H1 (cell line): Measurements from ENCODE around the gene TSC22D1. TPM values are rescaled to one million over a fixed set of nuclear protein-coding genes. Genes with fewer than 3 reads are reported as not detected.

ENCODE experiments used
- CTCF ChIA-PET: fragments of 300-600 bp; sonication (Branson Sonifier 250); formaldehyde crosslinking; loops from one replicate; lab custom pipeline; 2021; ENCODE audit not compliant: partially characterized antibody; lab: Charles Lee
- POLR2A ChIA-PET: fragments of 300-600 bp; sonication (Branson Sonifier 250); formaldehyde crosslinking; loops from one replicate; lab custom pipeline; 2021; ENCODE audit warnings: inconsistent platforms; ENCODE audit not compliant: partially characterized antibody; lab: Charles Lee
- DNase-seq, 2 experiments: peaks; one replicate each; pipeline versions ENCODE4 v3.0.0 to v3.0.0-alpha.2; 2010 to 2022; ENCODE audit warnings: low spot score in 2 of 2, low read depth in 1 of 2, mixed read lengths in 1 of 2
- FAIRE-seq: peaks from 2 replicates; lab custom pipeline; 2011; peaks lifted over from hg19 to GRCh38; lab: Jason Lieb, UNC
- H2AFZ ChIP-seq: 2 replicates; pipeline ENCODE4 v1.8.1; 2012; ENCODE audit warnings: low read length, inconsistent platforms
- H2AK5ac ChIP-seq: 2 replicates; pipeline ENCODE4 v1.6.1; 2013; ENCODE audit warnings: low read depth, low read length
- H2BK120ac ChIP-seq: replicated peaks from 2 replicates; pipeline ENCODE3; 2013; ENCODE audit warnings: low read depth, low read length, inconsistent platforms
- H2BK12ac ChIP-seq: 2 replicates; pipeline ENCODE4 v1.6.1; 2013; ENCODE audit warnings: low read depth, low read length
- H2BK15ac ChIP-seq: 2 replicates; pipeline ENCODE4 v1.6.1; 2013; ENCODE audit warnings: low read length
- H2BK20ac ChIP-seq: 2 replicates; pipeline ENCODE4 v1.6.1; 2013; ENCODE audit warnings: low read length
- H2BK5ac ChIP-seq: 2 replicates; pipeline ENCODE4 v1.6.1; 2013; ENCODE audit warnings: low read depth, low read length
- H3K14ac ChIP-seq: 2 replicates; pipeline ENCODE4 v1.6.1; 2013; ENCODE audit warnings: inconsistent platforms; ENCODE audit not compliant: insufficient read length
- H3K18ac ChIP-seq: 2 replicates; pipeline ENCODE4 v1.6.1; 2013; ENCODE audit warnings: low read length; ENCODE audit errors: extremely low read depth
- H3K23ac ChIP-seq: 2 replicates; pipeline ENCODE4 v1.6.1; 2013; ENCODE audit warnings: inconsistent platforms; ENCODE audit not compliant: insufficient read length
- H3K23me2 ChIP-seq: 2 replicates; pipeline ENCODE4 v1.6.1; 2013; ENCODE audit warnings: low read depth, low read length
- H3K27ac ChIP-seq: 2 replicates; pipeline ENCODE4 v1.6.1; 2011; ENCODE audit warnings: low read depth, low read length, inconsistent platforms
- H3K27me3 ChIP-seq, 4 experiments: replicated peaks in 1 of 4; 1 replicate in 1 of 4; 2 replicates in 3 of 4; pipeline versions ENCODE4 v1.6.1 to v1.8.1; 2011 to 2013; ENCODE audit warnings: low read length in 3 of 4, mild to moderate bottlenecking in 3 of 4, inconsistent platforms in 2 of 4, mixed read lengths in 2 of 4, moderate library complexity in 1 of 4; ENCODE audit not compliant: control insufficient read depth in 3 of 4, insufficient read depth in 3 of 4; ENCODE audit errors: extremely low read depth in 1 of 4
- H3K36me3 ChIP-seq, 4 experiments: 2 replicates each; pipeline versions ENCODE4 v1.6.1 to v1.8.1; 2011 to 2013; ENCODE audit warnings: mild to moderate bottlenecking in 4 of 4, low read length in 3 of 4, moderate library complexity in 2 of 4, control low read depth in 1 of 4, inconsistent platforms in 1 of 4; ENCODE audit not compliant: insufficient read depth in 4 of 4, control insufficient read depth in 2 of 4
- H3K4ac ChIP-seq: replicated peaks from 2 replicates; pipeline ENCODE3; 2013; ENCODE audit warnings: low read length, low read depth, mixed read lengths, inconsistent platforms; ENCODE audit not compliant: insufficient read length
- H3K4me1 ChIP-seq, 4 experiments: replicated peaks in 1 of 4; 1 replicate in 1 of 4; 2 replicates in 3 of 4; pipeline versions ENCODE4 v1.6.1 to v1.8.1; 2011 to 2013; ENCODE audit warnings: low read length in 3 of 4, inconsistent platforms in 2 of 4, mixed read lengths in 1 of 4; ENCODE audit not compliant: insufficient read depth in 4 of 4, control insufficient read depth in 3 of 4
- H3K4me2 ChIP-seq, 2 experiments: 2 replicates each; pipeline versions ENCODE4 v1.6.1 to v1.8.1; 2011 to 2013; ENCODE audit warnings: low read depth in 2 of 2, low read length in 2 of 2, control low read depth in 1 of 2, inconsistent platforms in 1 of 2, mild to moderate bottlenecking in 1 of 2; ENCODE audit not compliant: insufficient read depth in 1 of 2
- H3K4me3 ChIP-seq, 4 experiments: fragments of 200-600, 300-600 bp in 1 of 4; sonication (generic), shearing (Covaris generic), sonication (Bioruptor Twin) in 1 of 4; 2 replicates each; pipeline versions ENCODE4 v1.5.1 to v1.8.1; 2011 to 2016; ENCODE audit warnings: low read length in 4 of 4, low read depth in 3 of 4, control low read depth in 2 of 4, inconsistent platforms in 2 of 4, mild to moderate bottlenecking in 2 of 4, mixed read lengths in 1 of 4, moderate library complexity in 1 of 4; ENCODE audit not compliant: insufficient read depth in 2 of 4; ENCODE audit errors: extremely low read depth in 1 of 4
- H3K56ac ChIP-seq: replicated peaks from 2 replicates; pipeline ENCODE3; 2013; ENCODE audit warnings: low read depth, mild to moderate bottlenecking, mixed read lengths, low read length, inconsistent platforms; ENCODE audit not compliant: insufficient read length
- H3K79me1 ChIP-seq: 2 replicates; pipeline ENCODE4 v1.6.1; 2013; ENCODE audit warnings: low read depth, low read length, control low read depth
- H3K79me2 ChIP-seq, 2 experiments: 2 replicates each; pipeline versions ENCODE4 v1.6.1 to v1.8.1; 2012 to 2013; ENCODE audit warnings: low read length in 2 of 2, mild to moderate bottlenecking in 2 of 2, inconsistent platforms in 1 of 2; ENCODE audit not compliant: insufficient read depth in 2 of 2, control insufficient read depth in 1 of 2
- H3K9ac ChIP-seq, 4 experiments: replicated peaks in 1 of 4; 1 replicate in 1 of 4; 2 replicates in 3 of 4; pipeline versions ENCODE4 v1.6.1 to v1.8.1; 2011 to 2013; ENCODE audit warnings: low read depth in 3 of 4, low read length in 3 of 4, control low read depth in 2 of 4, mild to moderate bottlenecking in 2 of 4, moderate library complexity in 2 of 4, inconsistent platforms in 1 of 4; ENCODE audit errors: extremely low read depth in 1 of 4
- H3K9me3 ChIP-seq, 2 experiments: 2 replicates each; pipeline versions ENCODE4 v1.6.1 to v1.8.1; 2012 to 2013; ENCODE audit warnings: mild to moderate bottlenecking in 2 of 2, moderate library complexity in 2 of 2, control low read depth in 1 of 2, inconsistent platforms in 1 of 2, low read depth in 1 of 2, low read length in 1 of 2, mixed read lengths in 1 of 2; ENCODE audit not compliant: insufficient read depth in 2 of 2
- H4K20me1 ChIP-seq, 2 experiments: replicated peaks in 1 of 2; 2 replicates each; pipeline versions ENCODE3 to v1.8.1; 2011 to 2013; ENCODE audit warnings: inconsistent platforms in 2 of 2, low read length in 2 of 2, mild to moderate bottlenecking in 1 of 2; ENCODE audit not compliant: insufficient read depth in 2 of 2, control insufficient read depth in 1 of 2
- H4K5ac ChIP-seq: 2 replicates; pipeline ENCODE4 v1.6.1; 2013; ENCODE audit warnings: low read length, low read depth, mixed read lengths, inconsistent platforms; ENCODE audit not compliant: insufficient read length
- H4K8ac ChIP-seq: 2 replicates; pipeline ENCODE4 v1.8.0; 2013; ENCODE audit warnings: mild to moderate bottlenecking, moderate library complexity, low read length, inconsistent platforms; ENCODE audit not compliant: insufficient read depth; ENCODE audit errors: extremely low read depth
- H4K91ac ChIP-seq: replicated peaks from 2 replicates; pipeline ENCODE3; 2013; ENCODE audit warnings: low read length, mixed read lengths, inconsistent platforms; ENCODE audit not compliant: insufficient read length
- BACH1 ChIP-seq: IDR thresholded peaks from 2 replicates; pipeline ENCODE4 v1.6.1; 2012; ENCODE audit warnings: low read length, improper control_type of control experiment
- EZH2 ChIP-seq: fragments of 200-600 bp; sonication (generic); IDR thresholded peaks from 2 replicates; pipeline ENCODE4 v1.7.1; 2012; ENCODE audit warnings: low read depth, mild to moderate bottlenecking, moderate library complexity, low read length, inconsistent platforms; ENCODE audit not compliant: severe bottlenecking
- WGBS, 2 experiments: shearing (Covaris generic) in 1 of 2; methylation state at CpG; one replicate each; pipeline versions ENCODE4 v1.1.6 to v1.1.7; 2013 to 2015; ENCODE audit warnings: low lambda C conversion rate in 2 of 2, mixed read lengths in 2 of 2, inconsistent platforms in 1 of 2, low coverage in 1 of 2, missing lambda C conversion rate in 1 of 2; ENCODE audit not compliant: insufficient replicate concordance in 2 of 2, insufficient coverage in 1 of 2, insufficient read length in 1 of 2; ENCODE audit errors: extremely low coverage in 1 of 2, missing lambda C conversion rate in 1 of 2; 5-methylcytosine and 5-hydroxymethylcytosine counted together
- polyA plus RNA-seq, 7 experiments: library from polyadenylated mRNA; depleted of rRNA in 3 of 7; stranded (reverse) in 5 of 7; unstranded in 2 of 7; fragments of >200 nt in 5 of 7; fragments of 200-250 nt in 2 of 7; gene quantifications; 1 replicate in 5 of 7; 2 replicates in 1 of 7; 4 replicates in 1 of 7; pipeline versions ENCODE4 v1.2.1 to v1.2.3, GENCODE V29; 2011 to 2013; ENCODE audit warnings: missing spikeins in 2 of 7, mixed read lengths in 2 of 7
- total RNA-seq: library from RNA; stranded (reverse); fragmentation: NEBNext Ultra II Directional; extraction: Animal tissue kit (Norgen Biotek cat#: 25700); gene quantifications from 2 replicates; pipeline ENCODE4 v1.2.1, GENCODE V29; 2021

Gene TSC22D1
- total and polyA plus RNA-seq, 2 of the 8 experiments (the other 6 are each of a cell fraction or from before 2014, with no cell fraction given) = 52.6 to 80.9 TPM

- Histone ChIP-seq H3K56ac (no peak overlapping the region), H3K23me2 (no peaks in the 10 kb centered on the region), H4K91ac (no peak overlapping the region), H3K79me2 (no peaks in the 10 kb centered on the region), H2AK5ac (no peak overlapping the region), H2BK12ac (no peak overlapping the region), H3K79me1 (no peaks in the 10 kb centered on the region), H3K4me1 (peaks cover 0 to 5% (median 4%) of the 10 kb centered on the region in 4 experiments; a peak in 4 of 7 replicates), H3K9me3 (no peaks in the 10 kb centered on the region; a peak in 1 of 4 replicates), H3K4me2 (no peak overlapping the region), H3K4me3 (no peak overlapping the region), H4K8ac (no peak overlapping the region), H3K27ac (no peak overlapping the region), H3K36me3 (no peaks in the 10 kb centered on the region), H4K20me1 (no peaks in the 10 kb centered on the region), H2AFZ (no peak overlapping the region), H2BK5ac (no peak overlapping the region), H2BK120ac (no peak overlapping the region), H3K4ac (no peak overlapping the region), H3K23ac (no peak overlapping the region), H3K18ac (no peak overlapping the region), H3K27me3 (no peaks in the 10 kb centered on the region), H2BK20ac (no peak overlapping the region)
- whole genome bisulfite sequencing, 2 experiments = 87% methylated on average over 5 of the region's 5 CpGs; no CpG with 5 or more reads in 1 of the 2 experiments
- ChIA-PET CTCF (interaction anchor here (3.5 kb wide), 1 partner anchor 10 kb away, joined by 12 read pairs; no protein-coding TSS in a partner anchor), POLR2A (interaction anchor here (1.3 to 8.1 kb wide), 3 partner anchors 10 to 19 kb away, joined by 3 to 80 read pairs (median 3); no protein-coding TSS in a partner anchor)
- FAIRE-seq = no peak
- DNase-seq = no peak
- TF ChIP-seq EZH2 (no peak), BACH1 (no peak)
- TF ChIP-seq, all 59 proteins: peak for 0
- no peak overlapping the region for H3K14ac ChIP-seq
- H3K9ac ChIP-seq = no peak overlapping the region
- H2BK15ac ChIP-seq = no peak overlapping the region
- no peak overlapping the region for H4K5ac ChIP-seq
These were observed 152.3 kb downstream of the TSC22D1 start for GRCh38 chr13:44423824-44424223.
